Measurements from ENCODE around the gene CDH1.
"Not testable (repeated sequence)": the region's sequence is repeated elsewhere in the genome, so short reads cannot be mapped to it uniquely, and the experiment has no call there.

The CDH1 gene

DNA sequence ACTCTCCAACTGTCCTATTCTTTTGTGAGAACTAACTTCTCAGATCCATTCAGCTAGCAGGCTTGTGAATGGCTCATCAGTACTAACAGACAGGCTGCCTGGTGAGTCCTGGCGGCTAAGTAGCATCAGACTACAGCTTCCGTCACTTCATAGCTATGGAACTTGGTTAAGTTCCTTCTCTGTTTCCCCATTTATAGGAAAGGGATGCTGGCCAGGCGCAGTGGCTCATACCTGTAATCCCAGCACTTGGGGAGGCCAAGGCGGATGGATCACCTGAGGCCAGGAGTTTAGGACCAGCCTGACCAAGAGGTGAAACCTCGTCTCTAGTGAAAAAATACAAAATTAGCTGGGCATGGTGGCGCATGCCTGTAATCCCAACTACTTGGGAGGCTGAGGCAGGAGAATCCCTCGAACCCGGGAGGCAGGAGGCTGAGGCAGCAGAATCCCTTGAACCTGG, 56.3 kb downstream of the CDH1 start:
- DNase-seq: no peak

DNA sequence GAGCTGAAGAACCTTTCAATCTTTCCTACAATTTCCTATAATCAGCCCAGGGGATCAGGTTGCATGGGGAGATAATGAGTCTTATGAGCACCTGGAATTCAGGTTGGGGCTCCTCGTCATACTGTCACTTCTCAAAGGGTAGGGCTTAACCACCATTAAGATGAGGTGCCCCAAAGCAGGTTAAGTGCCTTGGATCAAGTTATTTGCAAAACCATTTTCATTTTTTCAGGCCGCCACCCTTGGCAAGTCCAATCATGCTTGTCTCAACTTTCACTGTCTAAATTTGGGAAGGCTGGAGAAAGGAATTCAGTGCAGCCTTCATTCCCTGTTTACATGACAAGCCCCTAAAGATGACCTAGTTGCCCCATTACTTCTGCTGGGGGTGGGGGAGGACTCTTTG, 61.3 kb downstream of the CDH1 start:
- no peak for DNase-seq

- DNase-seq: no peak
Observed at GRCh38 chr16:68800257-68800875, 63.3 kb downstream of the CDH1 start.

DNA sequence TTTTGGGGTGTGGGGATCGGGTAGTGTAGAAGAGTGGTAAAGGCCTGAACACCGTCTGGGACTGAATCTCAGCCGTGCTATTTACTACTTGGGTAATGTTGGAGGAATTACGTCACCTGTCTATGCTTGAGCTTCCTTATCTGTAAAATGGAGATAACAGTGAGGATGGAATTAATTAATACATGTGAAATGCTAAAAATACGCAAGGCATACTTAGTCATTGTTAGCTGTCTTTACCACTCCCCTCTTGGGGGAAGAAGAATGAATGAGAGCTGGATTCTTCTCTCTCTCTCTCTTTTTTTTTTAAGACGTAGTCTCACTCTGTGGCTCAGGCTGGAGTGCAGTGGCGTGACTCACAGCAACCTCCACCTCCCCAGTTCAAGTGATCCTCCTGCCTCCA, 65.1 kb downstream of the CDH1 start:
- DNase-seq: no peak

- no peak for DNase-seq
Observed at GRCh38 chr16:68806422-68806821, 69.3 kb downstream of the CDH1 start.

DNA sequence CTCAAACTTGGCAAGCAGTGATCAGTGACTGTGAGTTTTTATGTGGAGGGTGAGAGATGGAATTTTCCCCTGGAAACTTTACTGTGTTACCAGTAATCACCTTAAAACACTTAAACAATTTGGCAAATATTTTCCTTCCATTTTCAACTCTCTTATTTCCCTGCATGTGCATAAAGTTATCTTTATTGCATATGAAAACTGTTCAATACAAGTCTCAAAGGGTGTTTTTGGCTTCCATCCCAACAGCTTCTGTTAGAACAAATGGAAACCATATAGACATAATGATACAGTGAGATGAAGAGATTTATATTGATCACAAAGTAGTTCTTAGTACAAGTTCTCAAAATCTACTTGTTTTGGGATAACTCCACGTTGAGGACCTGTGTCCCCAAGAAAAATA, 69.9 kb downstream of the CDH1 start:
- no peak for DNase-seq

GRCh38 chr16:68814516-68814915, 77.4 kb downstream of the CDH1 start:
- no peak for DNase-seq

- no peak for DNase-seq
Observed at GRCh38 chr16:68823401-68824135, 86.5 kb downstream of the CDH1 start.

DNA sequence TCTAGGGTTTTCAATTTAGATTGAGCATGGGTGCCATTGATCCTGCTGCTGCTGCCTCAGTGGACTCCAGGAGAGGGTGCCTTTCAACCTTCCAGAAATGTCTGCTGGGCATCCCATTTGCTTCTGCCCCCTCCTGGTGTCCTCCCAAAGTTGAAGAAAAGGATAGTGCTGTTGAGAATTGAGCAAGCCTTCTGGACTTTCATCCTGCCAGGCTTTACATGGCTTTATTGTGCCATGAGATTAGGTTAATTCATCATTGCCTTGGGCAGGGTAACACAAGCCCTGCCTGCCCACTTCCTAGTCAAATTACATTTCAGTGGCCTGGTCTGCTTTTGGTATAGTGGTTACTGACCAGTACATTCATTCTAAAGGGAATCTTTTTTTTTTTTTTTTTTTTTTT, 88.3 kb downstream of the CDH1 start:
- no peak for DNase-seq

DNA sequence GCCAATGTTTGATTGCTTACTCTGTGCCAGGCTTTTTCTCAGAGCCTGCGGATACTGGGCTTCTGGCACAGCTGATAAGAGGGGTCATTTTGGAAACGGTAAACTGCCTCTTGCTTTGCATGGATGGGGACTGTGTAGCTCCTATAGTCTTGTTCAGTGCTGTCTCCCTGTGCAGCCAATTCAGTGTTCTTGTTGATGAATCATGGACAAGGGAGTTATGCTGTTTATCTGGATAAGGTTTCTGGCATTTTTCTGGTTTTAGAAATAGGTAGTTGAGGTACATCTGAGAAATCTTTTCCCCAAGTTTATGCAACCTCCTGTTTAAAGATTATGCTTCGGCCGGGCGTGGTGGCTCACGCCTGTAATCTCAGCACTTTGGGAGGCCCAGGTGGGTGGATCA, 89.6 kb downstream of the CDH1 start:
- no peak for DNase-seq

- no peak for DNase-seq
Observed at GRCh38 chr16:68833251-68833650, 96.2 kb downstream of the CDH1 start.

DNA sequence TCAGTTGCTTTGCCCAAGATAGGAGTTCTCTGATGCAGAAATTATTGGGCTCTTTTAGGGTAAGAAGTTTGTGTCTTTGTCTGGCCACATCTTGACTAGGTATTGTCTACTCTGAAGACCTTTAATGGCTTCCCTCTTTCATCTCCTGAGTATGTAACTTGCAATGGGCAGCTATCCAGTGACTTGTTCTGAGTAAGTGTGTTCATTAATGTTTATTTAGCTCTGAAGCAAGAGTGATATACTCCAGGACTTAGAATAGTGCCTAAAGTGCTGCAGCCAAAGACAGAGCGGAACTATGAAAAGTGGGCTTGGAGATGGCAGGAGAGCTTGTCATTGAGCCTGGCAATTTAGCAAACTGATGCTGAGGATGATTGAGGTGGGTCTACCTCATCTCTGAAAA, 97.5 kb downstream of the CDH1 start:
- no peak for DNase-seq

GRCh38 chr16:68835970-68836369, 98.9 kb downstream of the CDH1 start:
- DNase-seq: no peak

- no peak for DNase-seq
Observed at GRCh38 chr16:68839831-68840230, 102.7 kb downstream of the CDH1 start.

GRCh38 chr16:68842964-68843481, 105.9 kb downstream of the CDH1 start:
- not testable (repeated sequence) for DNase-seq

GRCh38 chr16:68843482-68844210, 106.6 kb downstream of the CDH1 start, which contains the start of gene TANGO6:
Gene TANGO6, plus strand, starts transcription at chr16:68843531. Its CDS starts 87 bp downstream, at chr16:68843618.
- peak; percentile 10 for DNase-seq

GRCh38 chr16:68844211-68844564, 107.1 kb downstream of the CDH1 start:
- DNase-seq: no peak

GRCh38 chr16:68848786-68849185, 111.7 kb downstream of the CDH1 start:
- no peak for DNase-seq

- DNase-seq: no peak
Observed at GRCh38 chr16:68850481-68850880, 113.4 kb downstream of the CDH1 start.

DNA sequence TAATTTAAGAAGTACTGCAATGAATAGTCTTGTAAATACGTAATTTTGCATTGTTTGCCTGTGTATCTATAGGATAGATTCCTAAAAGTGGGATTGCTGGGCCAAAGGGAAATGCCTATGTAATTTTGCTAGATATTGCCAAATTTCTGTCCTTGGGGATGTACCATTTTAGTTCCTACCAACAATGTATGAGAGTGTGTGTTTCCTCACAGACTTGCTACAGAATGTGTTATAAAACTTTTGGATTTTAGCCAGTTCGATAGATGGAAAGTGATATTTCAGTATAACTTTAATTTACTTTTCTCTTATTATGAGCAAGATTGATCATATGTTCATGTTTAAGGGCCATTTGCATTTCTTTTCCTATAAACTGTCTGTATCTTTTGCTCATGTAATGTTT, 114.5 kb downstream of the CDH1 start:
- no peak for DNase-seq

DNA sequence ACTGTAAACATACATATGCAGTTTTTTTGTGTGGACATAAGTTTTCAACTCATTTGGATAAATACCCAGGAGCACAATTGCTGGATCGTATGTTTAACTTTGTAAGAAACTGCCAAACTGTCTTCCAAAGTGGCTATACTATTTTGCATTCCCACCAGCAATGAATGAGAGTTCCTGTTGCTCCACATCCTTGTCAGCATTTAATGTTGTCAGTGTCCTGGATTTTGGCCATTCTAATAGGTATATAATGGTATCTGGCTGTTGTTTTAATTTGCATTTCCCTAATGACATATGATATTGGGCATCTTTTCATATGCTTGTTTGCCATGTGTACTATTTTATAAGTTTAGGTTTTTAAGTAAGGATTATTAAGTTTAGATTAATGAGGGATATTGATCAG, 120.4 kb downstream of the CDH1 start:
- DNase-seq: no peak

GRCh38 chr16:68859828-68860227, 122.7 kb downstream of the CDH1 start:
- DNase-seq: no peak

DNA sequence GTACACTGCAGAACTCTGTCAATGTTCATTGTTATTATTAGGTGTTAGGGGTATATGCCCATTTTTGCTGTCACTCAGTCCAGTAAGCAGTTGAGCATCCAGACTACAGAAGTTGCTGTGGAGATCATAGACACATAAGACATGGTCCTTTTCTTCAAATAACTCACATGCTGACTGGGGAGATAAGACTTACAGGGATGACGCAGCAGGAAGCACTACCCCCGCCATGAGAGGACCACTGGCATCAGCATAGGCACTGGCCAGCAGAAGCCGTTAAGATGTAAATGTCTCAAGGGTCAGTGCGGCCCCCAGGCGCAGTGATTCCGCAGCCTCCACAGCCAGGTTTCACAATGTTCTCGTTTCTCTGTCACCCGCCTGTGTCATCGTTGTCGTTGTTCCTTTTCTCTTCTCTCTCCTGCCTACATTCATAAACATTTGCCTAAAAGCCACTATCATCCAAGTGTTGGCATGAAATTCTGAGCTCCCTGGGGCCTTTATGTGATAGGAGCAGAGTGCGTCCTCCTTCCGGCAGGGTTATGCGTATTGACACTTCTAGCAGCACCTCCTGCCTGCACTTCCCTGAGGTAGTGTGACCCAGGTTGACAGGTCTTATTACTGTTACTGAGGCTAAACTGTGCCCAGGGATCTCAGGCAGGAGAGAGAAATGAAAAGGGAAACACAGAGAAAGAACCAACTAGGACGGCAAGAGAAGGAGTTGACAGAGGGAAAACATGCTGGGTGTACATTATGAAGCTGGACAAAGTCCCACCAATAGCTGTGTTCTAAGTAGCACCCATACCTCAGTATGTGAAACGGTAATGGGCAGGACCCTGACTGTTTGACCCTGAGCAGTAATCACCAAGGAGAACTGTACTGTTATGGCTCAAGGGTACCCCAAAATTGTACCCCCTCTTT, 124.1 kb downstream of the CDH1 start:
- no peak for DNase-seq
